Measurements from ENCODE around the gene SMIM35.

DNA sequence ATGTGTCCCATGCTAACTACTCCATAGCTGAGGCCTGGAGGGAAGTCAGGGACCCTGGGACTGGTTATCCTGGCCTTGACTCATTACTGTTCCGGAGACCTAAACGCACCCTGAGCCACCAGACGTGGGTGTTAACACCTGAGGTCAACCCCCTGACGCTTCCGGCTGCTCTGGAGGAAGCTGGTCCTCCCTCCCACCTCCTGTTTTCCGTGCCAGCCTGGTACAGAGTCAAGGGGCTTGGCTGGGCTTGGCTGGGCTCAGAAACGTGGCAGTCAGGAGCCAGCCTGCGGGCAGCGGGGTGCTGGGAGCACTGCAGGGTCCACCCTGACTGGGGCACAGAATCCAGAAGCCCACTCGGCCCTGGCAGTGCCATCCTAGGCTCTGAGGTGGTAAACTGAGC is 7.3 kb downstream of the SMIM35 start:
- TF ChIP-seq CTCF (conservative IDR thresholded peaks at IDR 0.05; ENCODE audit: low read depth, low read length) (no peak), EZH2 (IDR thresholded peaks at IDR 0.05; ENCODE audit: low read length, unreplicated experiment) (no peak)

All from PC-3 (cell line).